ENCODE measurements around the gene XPC. TPM values are rescaled to one million over a fixed set of nuclear protein-coding genes. Genes with fewer than 3 reads are reported as not detected.

XPC gene
- polyA plus RNA-seq, 3 donors, result 13.4 to 22.0 (median 15.5) TPM

DNA sequence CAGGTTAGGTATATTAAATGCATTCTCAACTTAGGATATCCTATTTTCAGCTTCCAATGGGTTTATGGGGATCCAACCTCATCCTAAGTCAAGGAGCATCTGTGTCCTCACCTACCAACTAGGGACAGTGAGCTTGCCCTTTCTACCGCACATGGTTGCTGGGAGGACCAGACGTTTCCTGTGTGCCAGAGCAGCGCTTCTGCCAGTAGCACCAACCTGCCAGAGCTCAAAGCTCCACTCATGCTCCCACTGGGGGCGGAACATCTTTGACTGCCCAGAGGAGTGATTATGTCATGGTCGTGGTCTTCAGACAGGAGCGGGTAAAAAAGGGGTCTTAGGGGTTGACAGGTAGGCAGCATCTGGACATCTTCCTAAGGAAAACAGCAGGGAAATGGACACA lies 24.7 kb downstream of the XPC start:
- Histone ChIP-seq H3K9me3 (replicated peaks in 1 of 2; ENCODE audit: control insufficient read depth in 1 of 2, insufficient read depth in 1 of 2, low read length in 2 of 2) (no peaks in the 10 kb centered on the region), H3K4me3 (replicated peaks in 1 of 3; ENCODE audit: low read depth in 2 of 3, low read length in 3 of 3) (no peak overlapping the region), H4K20me1 (ENCODE audit: insufficient read depth, low read length) (no peaks in the 10 kb centered on the region), H3K36me3 (replicated peaks in 1 of 2; ENCODE audit: control insufficient read depth in 1 of 2, insufficient read depth in 2 of 2, low read length in 2 of 2) (peaks cover 43 to 72% of the 10 kb centered on the region in 2 donors), H3K4me2 (replicated peaks; ENCODE audit: extremely low read depth, low read length, poor library complexity, severe bottlenecking) (no peak overlapping the region), H3K27me3 (ENCODE audit: control insufficient read depth in 2 of 2, insufficient read depth in 2 of 2, low read length in 2 of 2) (no peaks in the 10 kb centered on the region), H3K27ac (ENCODE audit: low read depth in 1 of 2, low read length in 2 of 2) (no peak overlapping the region), H3K4me1 (ENCODE audit: control insufficient read depth in 1 of 2, insufficient read depth in 2 of 2, low read length in 2 of 2) (no peaks in the 10 kb centered on the region), H3K9ac (ENCODE audit: insufficient read depth, low read length, poor library complexity, severe bottlenecking) (no peak overlapping the region), H3K79me2 (ENCODE audit: insufficient read depth, low read length) (no peaks in the 10 kb centered on the region), H2AFZ (ENCODE audit: insufficient read depth, low read depth, low read length, poor library complexity, severe bottlenecking) (no peak overlapping the region)
- no peak for TF ChIP-seq CTCF (IDR thresholded peaks at IDR 0.05)
- Mint-ChIP-seq H3K27ac (peak overlapping the region in 3 of 7 donors; percentile 21 to 25 (median 21)), H3K27me3 (ENCODE audit: low read depth in 3 of 3) (peaks cover 0 to 2% (median 0%) of the 10 kb centered on the region in 3 donors), H3K4me3 (no peak overlapping the region), H3K4me1 (peaks cover 2% of the 10 kb centered on the region), H3K9me3 (peaks cover 0 to 1% (median 0%) of the 10 kb centered on the region in 7 donors), H3K36me3 (peaks cover 71 to 72% of the 10 kb centered on the region in 2 donors)
- no peak for DNase-seq
- intact Hi-C loops (cut with micrococcal nuclease), result no loop called here
- 100% methylated on average over 2 of the region's 6 CpGs for WGBS (ENCODE audit: insufficient coverage)

GRCh38 chr3:14152963-14153355 lies 25.4 kb downstream of the XPC start:
- H3K4me1 Mint-ChIP-seq, result peaks cover 2% of the 10 kb centered on the region
- 93% methylated on average over 4 of the region's 4 CpGs for WGBS (ENCODE audit: insufficient coverage)
- intact Hi-C loops (cut with micrococcal nuclease), result no loop called here

More at GRCh38 chr3:14152963-14153355, 25.4 kb downstream of the XPC start:
- H3K9ac ChIP-seq (ENCODE audit: insufficient read depth, low read length, poor library complexity, severe bottlenecking), result no peak overlapping the region
- no peak overlapping the region for H3K27ac ChIP-seq (ENCODE audit: low read depth in 1 of 2, low read length in 2 of 2)
- no peak for DNase-seq
- H3K4me3 ChIP-seq (replicated peaks in 1 of 3; ENCODE audit: low read depth in 2 of 3, low read length in 3 of 3), result no peak overlapping the region
- peaks cover 0 to 1% (median 0%) of the 10 kb centered on the region in 7 donors for H3K9me3 Mint-ChIP-seq
- no peak overlapping the region for H3K4me2 ChIP-seq (replicated peaks; ENCODE audit: extremely low read depth, low read length, poor library complexity, severe bottlenecking)
- peaks cover 71 to 73% of the 10 kb centered on the region in 2 donors for H3K36me3 Mint-ChIP-seq
- no peaks in the 10 kb centered on the region for H3K27me3 ChIP-seq (ENCODE audit: control insufficient read depth in 2 of 2, insufficient read depth in 2 of 2, low read length in 2 of 2)
- peaks cover 38 to 68% of the 10 kb centered on the region in 2 donors for H3K36me3 ChIP-seq (replicated peaks in 1 of 2; ENCODE audit: control insufficient read depth in 1 of 2, insufficient read depth in 2 of 2, low read length in 2 of 2)
- H4K20me1 ChIP-seq (ENCODE audit: insufficient read depth, low read length), result no peaks in the 10 kb centered on the region
- H3K4me3 Mint-ChIP-seq, result no peak overlapping the region
- H3K79me2 ChIP-seq (ENCODE audit: insufficient read depth, low read length), result no peaks in the 10 kb centered on the region
- peaks cover 0 to 2% (median 0%) of the 10 kb centered on the region in 3 donors for H3K27me3 Mint-ChIP-seq (ENCODE audit: low read depth in 3 of 3)
- no peak overlapping the region for H2AFZ ChIP-seq (ENCODE audit: insufficient read depth, low read depth, low read length, poor library complexity, severe bottlenecking)
- H3K27ac Mint-ChIP-seq, result peak overlapping the region in 4 of 7 donors; percentile 3 to 56 (median 28)
- peaks cover 0 to under 1% of the 10 kb centered on the region in 2 donors for H3K4me1 ChIP-seq (ENCODE audit: control insufficient read depth in 1 of 2, insufficient read depth in 2 of 2, low read length in 2 of 2)
- no peak for TF ChIP-seq CTCF (IDR thresholded peaks at IDR 0.05)
- H3K9me3 ChIP-seq (replicated peaks in 1 of 2; ENCODE audit: control insufficient read depth in 1 of 2, insufficient read depth in 1 of 2, low read length in 2 of 2), result no peaks in the 10 kb centered on the region

Measured in CD14-positive monocyte (primary cell).